ENCODE data around the gene TMC8.

TMC8 gene

DNA sequence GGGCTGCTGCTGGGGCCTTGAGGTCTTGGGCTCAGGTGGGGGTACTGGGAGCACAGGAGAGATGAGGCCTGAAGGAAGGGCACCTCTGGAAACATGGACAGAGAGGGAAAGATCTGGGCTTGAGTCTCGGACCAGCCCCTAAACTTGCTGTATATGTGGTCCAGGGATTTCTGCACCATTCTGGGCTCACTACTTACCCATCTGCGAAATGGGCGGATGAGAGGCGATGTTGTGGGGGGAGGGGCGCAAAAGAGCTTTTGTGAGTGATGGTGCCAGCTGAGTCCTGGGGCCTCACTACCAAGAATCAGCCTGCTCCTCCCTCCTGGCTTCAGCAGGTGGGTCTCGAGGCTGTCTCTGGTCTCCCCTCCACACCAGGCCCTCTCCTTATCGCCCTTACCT, 15.9 kb downstream of the TMC8 start:
- Histone ChIP-seq H3K79me1 (replicated peaks; ENCODE audit: low read length, poor library complexity, severe bottlenecking) (no peaks in the 10 kb centered on the region), H4K8ac (ENCODE audit: low read length) (peak overlapping the region; percentile 40), H2AK5ac (ENCODE audit: low read length, severe bottlenecking) (no peak overlapping the region), H3K4ac (ENCODE audit: low read depth in 1 of 2, low read length in 2 of 2) (no peak overlapping the region), H2BK120ac (ENCODE audit: low read depth, low read length) (no peak overlapping the region), H3K4me3 (ENCODE audit: insufficient read depth in 1 of 2, low read depth in 1 of 2, low read length in 2 of 2) (no peak overlapping the region), H2AFZ (ENCODE audit: low read depth, low read length) (no peak overlapping the region), H3K9me3 (ENCODE audit: control insufficient read depth, low read length) (no peaks in the 10 kb centered on the region), H4K91ac (ENCODE audit: low read length) (peak overlapping the region; percentile 54), H3K4me2 (ENCODE audit: low read length, poor library complexity, severe bottlenecking) (no peak overlapping the region), H3K14ac (ENCODE audit: low read length in 2 of 2) (no peak overlapping the region), H3K9ac (ENCODE audit: low read length) (no peak overlapping the region), H3K27me3 (ENCODE audit: control insufficient read depth in 1 of 2, insufficient read depth in 1 of 2, low read length in 2 of 2) (peaks cover 0 to 16% of the 10 kb centered on the region in 2 experiments), H3K4me1 (ENCODE audit: control insufficient read depth, insufficient read depth, low read depth, low read length) (peaks cover 40% of the 10 kb centered on the region), H2BK15ac (ENCODE audit: low read depth, poor library complexity, severe bottlenecking) (peak overlapping the region; percentile 26), H3K27ac (ENCODE audit: low read length, poor library complexity, severe bottlenecking) (no peak overlapping the region), H3K23ac (ENCODE audit: low read length in 2 of 2) (no peak overlapping the region), H3K18ac (ENCODE audit: low read depth in 1 of 2, low read length in 2 of 2) (peak overlapping the region in 1 of 2 experiments; percentile 18), H2BK5ac (ENCODE audit: low read depth, low read length, poor library complexity, severe bottlenecking) (no peak overlapping the region), H2BK12ac (ENCODE audit: low read length in 2 of 2) (peak overlapping the region in 1 of 2 experiments; percentile 15), H3K36me3 (ENCODE audit: control insufficient read depth in 1 of 2, insufficient read depth in 2 of 2, low read depth in 1 of 2, low read length in 2 of 2) (no peaks in the 10 kb centered on the region)
- WGBS, result 93% methylated on average over 6 of the region's 7 CpGs
- DNase-seq, result no peak

DNA sequence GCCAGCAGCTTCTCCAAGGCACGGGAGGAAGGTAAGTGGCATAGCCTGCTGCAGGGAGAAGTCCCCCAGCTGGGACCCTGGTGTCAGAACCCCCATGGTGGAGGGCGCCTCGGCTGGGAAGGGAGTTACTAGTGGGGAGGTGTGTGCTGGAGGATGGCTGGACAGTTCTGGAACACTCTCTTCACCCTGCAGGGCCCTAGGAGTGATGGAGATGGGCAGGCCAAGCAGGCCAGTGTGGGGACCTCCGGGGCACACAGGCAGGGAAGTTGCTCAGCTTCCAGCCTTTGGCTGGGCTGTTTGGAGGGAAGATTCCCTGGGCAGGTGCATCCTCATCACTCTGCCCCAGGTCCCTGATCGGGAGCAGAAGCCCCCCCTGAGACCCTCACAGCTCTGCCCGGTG, 16.3 kb downstream of the TMC8 start:
- Histone ChIP-seq H3K27me3 (ENCODE audit: control insufficient read depth in 1 of 2, insufficient read depth in 1 of 2, low read length in 2 of 2) (peaks cover 0 to 16% of the 10 kb centered on the region in 2 experiments), H3K9ac (ENCODE audit: low read length) (no peak overlapping the region), H2BK5ac (ENCODE audit: low read depth, low read length, poor library complexity, severe bottlenecking) (no peak overlapping the region), H4K8ac (ENCODE audit: low read length) (peak overlapping the region; percentile 40), H4K91ac (ENCODE audit: low read length) (peak overlapping the region; percentile 54), H3K18ac (ENCODE audit: low read depth in 1 of 2, low read length in 2 of 2) (peak overlapping the region in 1 of 2 experiments; percentile 18), H2AK5ac (ENCODE audit: low read length, severe bottlenecking) (no peak overlapping the region), H3K36me3 (ENCODE audit: control insufficient read depth in 1 of 2, insufficient read depth in 2 of 2, low read depth in 1 of 2, low read length in 2 of 2) (no peaks in the 10 kb centered on the region), H2BK120ac (ENCODE audit: low read depth, low read length) (no peak overlapping the region), H3K79me1 (replicated peaks; ENCODE audit: low read length, poor library complexity, severe bottlenecking) (no peaks in the 10 kb centered on the region), H2BK12ac (ENCODE audit: low read length in 2 of 2) (no peak overlapping the region), H3K14ac (ENCODE audit: low read length in 2 of 2) (no peak overlapping the region), H3K9me3 (ENCODE audit: control insufficient read depth, low read length) (no peaks in the 10 kb centered on the region), H2AFZ (ENCODE audit: low read depth, low read length) (no peak overlapping the region), H3K4me1 (ENCODE audit: control insufficient read depth, insufficient read depth, low read depth, low read length) (peaks cover 39% of the 10 kb centered on the region), H3K4me2 (ENCODE audit: low read length, poor library complexity, severe bottlenecking) (no peak overlapping the region), H3K27ac (ENCODE audit: low read length, poor library complexity, severe bottlenecking) (no peak overlapping the region), H2BK15ac (ENCODE audit: low read depth, poor library complexity, severe bottlenecking) (peak overlapping the region; percentile 26), H3K4ac (ENCODE audit: low read depth in 1 of 2, low read length in 2 of 2) (no peak overlapping the region), H3K4me3 (ENCODE audit: insufficient read depth in 1 of 2, low read depth in 1 of 2, low read length in 2 of 2) (no peak overlapping the region), H3K23ac (ENCODE audit: low read length in 2 of 2) (no peak overlapping the region)
- 88% methylated on average over 6 of the region's 6 CpGs for WGBS
- no peak for DNase-seq

DNA sequence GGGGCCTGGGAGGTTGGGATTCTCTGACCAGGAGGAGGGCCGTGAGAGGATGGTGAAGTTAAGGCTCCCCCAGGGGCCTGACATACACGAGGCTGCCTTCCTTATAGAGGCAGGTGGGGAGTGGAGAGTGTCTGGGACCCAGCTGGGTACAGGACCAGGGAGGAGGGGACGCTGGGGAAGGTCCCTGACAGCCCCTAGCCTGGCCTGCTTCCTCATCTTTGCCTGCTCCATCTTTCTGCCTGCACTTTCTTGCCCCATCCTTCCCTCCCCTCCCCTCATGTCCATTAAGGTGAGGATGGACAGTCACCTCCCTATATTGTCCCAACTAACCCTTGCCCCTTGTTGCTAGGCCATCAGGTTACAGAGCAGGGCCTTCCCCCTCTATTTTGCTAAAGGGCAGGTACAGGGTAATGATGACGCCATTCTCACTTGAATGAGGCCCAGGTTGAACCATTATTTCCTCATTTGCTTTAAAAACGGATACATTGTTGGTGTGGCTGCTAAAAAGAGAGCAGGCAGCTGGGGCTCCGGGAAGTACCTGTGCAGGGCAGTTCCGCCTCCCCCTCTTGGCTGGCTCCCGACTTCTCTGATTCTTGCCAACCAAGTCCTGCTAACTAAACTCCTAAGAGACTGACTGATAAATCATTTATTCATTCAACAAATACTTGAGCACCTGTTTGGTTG, 16.9 kb downstream of the TMC8 start:
- WGBS, result 75% methylated on average over 8 of the region's 8 CpGs

DNA sequence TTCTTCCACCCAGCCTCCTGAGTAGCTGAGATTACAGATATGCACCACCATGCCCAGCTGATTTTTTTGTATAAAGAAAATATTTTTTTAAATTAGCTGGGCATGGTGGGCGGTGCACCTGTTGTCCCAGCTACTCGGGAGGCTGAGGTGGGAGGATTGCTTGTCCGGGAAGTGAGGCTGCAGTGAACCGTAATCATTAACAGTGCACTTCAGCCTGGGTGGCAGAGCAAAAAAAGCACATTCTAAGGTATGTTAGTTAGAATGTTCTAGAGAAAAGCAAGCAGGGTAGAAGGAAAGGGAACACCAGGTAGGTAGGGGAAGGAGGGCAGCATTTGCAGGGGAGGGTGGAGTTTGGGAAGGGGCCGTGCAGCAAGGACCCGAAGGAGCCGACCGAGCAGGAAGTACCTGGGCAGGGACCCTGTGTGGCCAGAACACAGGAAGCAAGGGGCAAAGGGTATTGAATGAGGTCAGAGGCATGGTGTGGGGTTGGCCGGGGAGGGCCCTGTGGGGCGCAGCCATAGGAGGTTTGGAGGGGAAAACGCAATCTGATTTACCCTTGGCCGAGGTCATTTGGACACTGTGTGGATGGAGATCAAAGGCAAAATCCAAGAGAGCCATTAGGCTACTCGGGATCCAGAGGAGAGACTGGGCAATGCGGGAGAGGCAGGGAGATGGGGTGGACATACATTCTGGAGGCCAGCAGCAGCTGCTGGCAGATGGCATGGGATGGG, 17.9 kb downstream of the TMC8 start:
- Histone ChIP-seq H2BK12ac (ENCODE audit: low read length in 2 of 2) (no peak overlapping the region), H3K9ac (ENCODE audit: low read length) (no peak overlapping the region), H3K14ac (ENCODE audit: low read length in 2 of 2) (no peak overlapping the region), H2BK120ac (ENCODE audit: low read depth, low read length) (no peak overlapping the region), H3K4me3 (ENCODE audit: insufficient read depth in 1 of 2, low read depth in 1 of 2, low read length in 2 of 2) (no peak overlapping the region), H4K91ac (ENCODE audit: low read length) (peak overlapping the region; percentile 18), H3K23ac (ENCODE audit: low read length in 2 of 2) (no peak overlapping the region), H2AK5ac (ENCODE audit: low read length, severe bottlenecking) (no peak overlapping the region), H3K27me3 (ENCODE audit: control insufficient read depth in 1 of 2, insufficient read depth in 1 of 2, low read length in 2 of 2) (peaks cover 0 to 16% of the 10 kb centered on the region in 2 experiments), H3K18ac (ENCODE audit: low read depth in 1 of 2, low read length in 2 of 2) (no peak overlapping the region), H2BK15ac (ENCODE audit: low read depth, poor library complexity, severe bottlenecking) (no peak overlapping the region), H3K36me3 (ENCODE audit: control insufficient read depth in 1 of 2, insufficient read depth in 2 of 2, low read depth in 1 of 2, low read length in 2 of 2) (no peaks in the 10 kb centered on the region), H2AFZ (ENCODE audit: low read depth, low read length) (no peak overlapping the region), H3K9me3 (ENCODE audit: control insufficient read depth, low read length) (no peaks in the 10 kb centered on the region), H4K8ac (ENCODE audit: low read length) (no peak overlapping the region), H3K4me1 (ENCODE audit: control insufficient read depth, insufficient read depth, low read depth, low read length) (peaks cover 31% of the 10 kb centered on the region), H2BK5ac (ENCODE audit: low read depth, low read length, poor library complexity, severe bottlenecking) (no peak overlapping the region), H3K4ac (ENCODE audit: low read depth in 1 of 2, low read length in 2 of 2) (no peak overlapping the region), H3K79me1 (replicated peaks; ENCODE audit: low read length, poor library complexity, severe bottlenecking) (no peaks in the 10 kb centered on the region), H3K4me2 (ENCODE audit: low read length, poor library complexity, severe bottlenecking) (no peak overlapping the region), H3K27ac (ENCODE audit: low read length, poor library complexity, severe bottlenecking) (no peak overlapping the region)
- 81% methylated on average over 14 of the region's 14 CpGs for whole genome bisulfite sequencing
- no peak for DNase-seq

More for the DNA sequence above, 16.9 kb downstream of the TMC8 start:
- H3K9me3 ChIP-seq (ENCODE audit: control insufficient read depth, low read length), result no peaks in the 10 kb centered on the region
- H2BK15ac ChIP-seq (ENCODE audit: low read depth, poor library complexity, severe bottlenecking), result peak overlapping the region; percentile 33
- no peak overlapping the region for H3K14ac ChIP-seq (ENCODE audit: low read length in 2 of 2)
- no peak overlapping the region for H3K4ac ChIP-seq (ENCODE audit: low read depth in 1 of 2, low read length in 2 of 2)
- no peak overlapping the region for H3K18ac ChIP-seq (ENCODE audit: low read depth in 1 of 2, low read length in 2 of 2)
- DNase-seq, result no peak
- no peak overlapping the region for H3K23ac ChIP-seq (ENCODE audit: low read length in 2 of 2)
- no peak overlapping the region for H3K4me2 ChIP-seq (ENCODE audit: low read length, poor library complexity, severe bottlenecking)
- no peaks in the 10 kb centered on the region for H3K79me1 ChIP-seq (replicated peaks; ENCODE audit: low read length, poor library complexity, severe bottlenecking)
- H4K8ac ChIP-seq (ENCODE audit: low read length), result no peak overlapping the region
- no peak overlapping the region for H2BK120ac ChIP-seq (ENCODE audit: low read depth, low read length)
- H2AFZ ChIP-seq (ENCODE audit: low read depth, low read length), result no peak overlapping the region
- H3K36me3 ChIP-seq (ENCODE audit: control insufficient read depth in 1 of 2, insufficient read depth in 2 of 2, low read depth in 1 of 2, low read length in 2 of 2), result no peaks in the 10 kb centered on the region
- no peak overlapping the region for H2AK5ac ChIP-seq (ENCODE audit: low read length, severe bottlenecking)
- no peak overlapping the region for H2BK5ac ChIP-seq (ENCODE audit: low read depth, low read length, poor library complexity, severe bottlenecking)
- no peak overlapping the region for H4K91ac ChIP-seq (ENCODE audit: low read length)
- H3K27me3 ChIP-seq (ENCODE audit: control insufficient read depth in 1 of 2, insufficient read depth in 1 of 2, low read length in 2 of 2), result peaks cover 0 to 16% of the 10 kb centered on the region in 2 experiments
- H3K27ac ChIP-seq (ENCODE audit: low read length, poor library complexity, severe bottlenecking), result no peak overlapping the region
- no peak overlapping the region for H3K4me3 ChIP-seq (ENCODE audit: insufficient read depth in 1 of 2, low read depth in 1 of 2, low read length in 2 of 2)
- peaks cover 34% of the 10 kb centered on the region for H3K4me1 ChIP-seq (ENCODE audit: control insufficient read depth, insufficient read depth, low read depth, low read length)
- H2BK12ac ChIP-seq (ENCODE audit: low read length in 2 of 2), result no peak overlapping the region
- no peak overlapping the region for H3K9ac ChIP-seq (ENCODE audit: low read length)

All from mesenchymal stem cell (in vitro differentiated cells and primary cell).